Hypothalamus (tissue), 51 donors: ENCODE measurements around the gene MEGF10.
A peak's percentile ranks its signal among the peaks of the same experiment; 100 is the strongest.

Source experiments
- DNase-seq, 51 donors: peaks; one replicate each; lab custom pipeline; 2025; lab: John Stamatoyannopoulos, UW

MEGF10 gene

GRCh38 chr5:127409246-127409917 is 118.8 kb downstream of the MEGF10 start:
- peak in 28 of 51 donors; percentile 10 to 79 (median 42) for DNase-seq

- no peak for DNase-seq
These were observed 119.5 kb downstream of the MEGF10 start for GRCh38 chr5:127409921-127410675.

DNA sequence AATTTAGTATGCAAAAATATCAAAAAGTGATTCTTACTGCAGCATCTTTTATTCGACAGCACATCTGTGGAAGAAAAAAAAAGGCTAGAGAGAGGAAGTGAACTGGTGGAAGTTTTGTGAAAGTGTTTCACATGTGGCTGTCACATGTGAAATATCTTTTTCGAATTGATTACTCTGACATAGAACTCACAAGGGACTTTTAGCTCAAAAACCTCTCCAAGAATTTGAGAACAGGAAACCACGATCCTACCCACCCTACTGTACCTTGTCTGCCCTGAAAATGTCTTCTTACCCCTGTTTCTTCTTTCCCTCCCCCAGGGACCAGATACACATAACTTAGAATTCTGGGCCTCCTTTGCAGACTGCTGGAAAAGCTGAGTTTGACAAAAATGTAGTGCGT is 120.4 kb downstream of the MEGF10 start:
- no peak for DNase-seq

- no peak for DNase-seq
These were observed 120.8 kb downstream of the MEGF10 start for GRCh38 chr5:127411381-127411780.

DNA sequence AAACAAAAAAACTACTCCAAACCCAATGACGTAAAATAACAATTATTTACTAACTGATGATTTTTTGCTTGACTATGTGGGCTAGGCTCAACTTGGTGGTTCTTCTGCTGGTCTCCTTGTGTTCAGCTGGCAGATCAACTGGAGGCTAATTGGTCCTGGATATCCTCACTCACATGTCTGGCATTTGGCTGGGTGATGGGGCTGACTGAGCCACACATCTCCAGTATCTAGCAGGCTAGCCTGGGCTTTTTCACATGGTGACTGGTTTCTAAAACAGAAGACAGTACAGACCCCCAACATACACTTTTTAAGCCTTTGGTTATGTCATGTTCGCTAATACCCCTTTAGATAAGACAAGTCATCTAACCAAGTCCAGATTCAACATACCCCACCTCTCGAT is 122.1 kb downstream of the MEGF10 start:
- DNase-seq: no peak

GRCh38 chr5:127415034-127415433 is 124.4 kb downstream of the MEGF10 start:
- no peak for DNase-seq

DNA sequence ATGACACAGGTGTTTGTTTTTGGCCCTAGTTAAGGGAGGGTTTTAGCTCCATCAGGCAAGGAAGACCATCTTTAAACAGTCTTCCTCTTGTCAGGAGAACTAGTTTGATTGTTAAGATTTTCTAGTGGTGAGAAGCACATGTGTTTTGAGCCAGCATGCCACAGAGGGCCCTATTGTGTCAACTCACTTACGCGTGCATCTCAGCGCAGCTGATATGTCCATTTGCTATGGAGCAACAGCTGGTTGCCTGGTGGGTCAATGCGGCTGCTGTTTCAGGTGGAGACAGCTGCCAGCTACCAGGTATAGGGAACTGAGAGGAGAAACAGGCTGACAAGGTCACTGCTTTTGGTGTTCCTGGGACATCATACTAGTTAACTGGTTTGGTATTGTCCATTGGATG is 126.3 kb downstream of the MEGF10 start:
- peak in 8 of 51 donors; percentile 9 to 49 (median 23) for DNase-seq

DNA sequence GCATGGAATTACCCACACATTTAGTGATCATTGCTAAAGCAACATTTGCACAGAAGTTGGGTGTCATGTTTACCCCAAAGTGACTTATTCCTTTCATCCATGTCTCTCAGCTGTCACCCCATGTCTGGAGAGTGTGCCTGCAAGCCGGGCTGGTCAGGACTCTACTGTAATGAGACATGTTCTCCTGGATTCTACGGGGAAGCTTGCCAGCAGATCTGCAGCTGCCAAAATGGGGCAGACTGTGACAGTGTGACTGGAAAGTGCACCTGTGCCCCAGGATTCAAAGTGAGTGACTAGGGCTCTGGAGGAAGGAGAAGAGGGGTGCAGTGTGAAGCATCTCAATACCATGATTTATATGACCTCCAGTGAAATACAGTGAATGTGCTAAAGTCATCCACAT is 126.9 kb downstream of the MEGF10 start:
- no peak for DNase-seq

- DNase-seq: no peak
These were observed 127.8 kb downstream of the MEGF10 start for GRCh38 chr5:127418367-127418766.

DNA sequence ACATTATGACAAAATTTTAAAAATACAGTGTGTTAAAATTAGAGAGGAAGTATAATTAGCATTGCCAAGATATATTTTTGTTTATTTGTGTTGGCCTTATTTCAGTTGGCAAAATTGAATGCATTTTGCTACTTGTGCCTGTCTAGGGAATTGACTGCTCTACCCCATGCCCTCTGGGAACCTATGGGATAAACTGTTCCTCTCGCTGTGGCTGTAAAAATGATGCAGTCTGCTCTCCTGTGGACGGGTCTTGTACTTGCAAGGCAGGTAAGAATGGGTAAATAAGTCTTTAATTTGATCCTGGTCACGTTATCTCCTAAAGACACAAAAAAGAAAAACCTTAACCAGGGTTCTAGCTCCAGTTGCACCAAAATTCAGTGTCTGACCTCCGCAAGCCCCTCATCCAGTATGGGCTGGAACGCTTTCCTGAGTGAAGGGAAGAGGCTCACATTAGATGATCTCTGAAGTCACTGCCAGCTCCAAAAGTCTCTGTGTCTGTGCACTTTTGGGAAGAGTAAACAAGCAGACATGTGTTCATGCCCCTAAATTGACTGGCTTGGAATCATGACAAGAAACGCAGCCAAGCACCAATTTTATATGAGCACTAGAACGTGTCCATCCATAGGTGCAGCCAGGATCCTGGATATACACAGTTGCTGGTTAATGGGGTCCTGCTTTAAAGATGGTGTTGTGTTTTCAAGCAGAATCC is 128.5 kb downstream of the MEGF10 start:
- DNase-seq: no peak

GRCh38 chr5:127419683-127420257 is 129.2 kb downstream of the MEGF10 start:
- DNase-seq: peak in 5 of 51 donors; percentile 13 to 31 (median 26)

DNA sequence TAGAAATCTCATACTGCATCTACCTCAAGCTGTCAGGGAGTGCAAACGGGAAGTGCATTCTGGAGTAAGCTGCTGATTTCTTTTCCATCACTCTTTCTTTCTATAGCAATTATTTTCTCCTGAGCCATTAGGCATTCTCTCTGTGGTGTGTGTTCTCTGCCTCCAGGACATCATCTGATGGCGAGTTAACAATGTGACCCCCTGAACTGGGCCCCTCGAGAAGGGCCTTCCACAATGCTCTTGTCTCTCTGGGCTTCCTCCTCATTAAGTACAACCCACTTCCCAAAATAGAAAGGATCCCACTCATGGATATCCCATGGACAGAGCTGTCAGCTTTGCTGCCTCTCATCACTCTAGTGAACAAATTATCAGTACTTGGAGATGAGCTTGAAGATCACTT is 130.2 kb downstream of the MEGF10 start:
- no peak for DNase-seq

DNA sequence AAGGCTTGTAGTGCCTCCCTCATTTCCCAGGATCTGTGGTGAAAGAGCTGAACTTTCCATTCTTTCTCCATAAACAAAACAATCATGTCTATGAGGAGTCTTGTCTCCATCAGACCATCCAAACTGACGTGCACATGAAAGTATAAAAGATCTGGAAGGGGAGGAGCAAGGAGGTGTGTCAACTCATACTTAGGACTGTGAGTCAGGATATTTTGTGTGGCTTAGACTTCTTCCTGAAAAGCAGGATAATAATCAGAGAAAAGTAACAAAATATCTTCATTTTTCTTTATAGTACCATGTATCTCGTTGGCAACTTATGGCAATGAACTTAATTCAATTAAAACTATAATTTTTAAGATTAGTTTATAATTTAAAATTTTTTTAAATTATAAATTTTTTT is 130.9 kb downstream of the MEGF10 start:
- DNase-seq: no peak

- DNase-seq: no peak
These were observed 132.7 kb downstream of the MEGF10 start for GRCh38 chr5:127423173-127423798.

DNA sequence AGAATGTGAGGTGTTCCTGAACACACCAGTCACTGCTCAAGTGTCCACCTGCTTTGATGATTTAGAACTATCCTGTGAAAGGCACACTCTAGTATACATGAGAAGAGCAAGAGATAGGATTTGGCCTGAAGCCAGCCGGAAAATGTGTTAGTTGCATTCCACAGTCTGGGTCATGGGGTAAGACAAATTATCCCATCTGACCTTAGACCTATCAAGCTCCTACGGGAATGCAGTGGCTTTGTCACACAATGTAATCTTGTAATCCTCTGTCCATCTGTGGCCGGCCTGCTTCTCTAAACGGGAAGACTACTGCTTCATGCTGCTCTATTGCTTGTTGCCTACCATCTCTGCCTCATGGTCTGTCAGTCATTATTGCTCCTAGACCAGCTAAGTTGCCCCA is 134.4 kb downstream of the MEGF10 start:
- DNase-seq: no peak

- no peak for DNase-seq
These were observed 135.3 kb downstream of the MEGF10 start for GRCh38 chr5:127425868-127426267.

DNA sequence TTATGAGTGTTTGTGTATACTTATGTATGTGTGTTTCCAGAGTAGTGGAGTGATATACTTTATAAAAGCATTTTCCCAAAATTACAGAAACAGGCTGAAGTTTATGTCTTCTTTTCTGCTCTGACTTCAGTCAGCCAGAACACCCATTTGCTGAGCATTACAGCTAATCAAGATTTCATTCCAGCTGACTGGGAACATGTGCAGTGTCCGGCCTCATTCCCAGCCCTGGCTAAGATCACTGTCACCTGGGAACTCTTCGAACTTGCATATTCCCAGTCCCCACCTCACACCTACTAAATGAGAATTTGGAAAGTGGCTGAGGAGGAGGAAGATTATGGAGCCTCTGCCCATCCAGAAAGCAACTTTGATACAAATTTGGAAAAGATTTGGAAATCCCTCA is 136.1 kb downstream of the MEGF10 start:
- no peak for DNase-seq

- DNase-seq: no peak
These were observed 137.7 kb downstream of the MEGF10 start for GRCh38 chr5:127428276-127428675.

DNA sequence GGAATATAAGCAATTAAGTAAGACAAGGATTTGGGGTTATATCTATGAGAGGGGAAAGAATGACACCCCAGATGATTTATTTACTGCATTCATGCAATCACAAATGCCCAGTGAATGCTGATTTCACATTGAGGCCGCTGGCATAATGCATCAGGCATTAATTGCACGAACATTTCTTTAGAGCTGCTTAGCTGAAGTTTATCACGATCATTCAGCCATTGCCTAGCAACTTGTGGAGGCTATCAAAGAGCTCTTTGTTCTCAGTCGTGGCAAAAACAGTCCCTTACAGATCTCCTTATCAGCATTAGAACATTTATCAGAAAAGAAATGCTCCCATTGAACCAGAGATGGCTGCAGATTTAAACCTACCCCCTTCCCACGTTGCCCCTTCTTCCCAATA is 138.2 kb downstream of the MEGF10 start:
- peak in 6 of 51 donors; percentile 13 to 52 (median 32) for DNase-seq

DNA sequence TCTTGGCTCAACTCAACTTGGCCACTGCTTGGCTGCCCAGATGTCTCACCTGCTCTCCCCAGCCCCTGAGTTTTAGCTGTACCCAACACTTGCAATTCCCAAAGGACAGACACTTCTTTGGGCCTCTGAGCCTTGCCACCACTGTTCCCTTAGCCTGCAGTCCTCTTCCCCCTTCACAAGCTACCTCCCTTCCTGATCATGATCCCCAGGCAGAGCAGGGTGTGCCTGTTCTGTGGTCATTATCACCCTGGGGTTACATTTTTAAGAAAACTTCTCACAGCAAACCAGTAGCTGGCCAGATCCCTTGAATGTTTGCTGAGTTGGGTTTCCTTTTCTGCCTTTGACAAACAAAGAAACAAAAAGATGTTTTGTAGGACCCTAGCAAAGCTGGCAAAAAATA is 139.3 kb downstream of the MEGF10 start:
- DNase-seq: no peak

GRCh38 chr5:127430627-127431026 is 140.0 kb downstream of the MEGF10 start:
- no peak for DNase-seq
